ENCODE results near the gene NEK1.

Gene NEK1

DNA sequence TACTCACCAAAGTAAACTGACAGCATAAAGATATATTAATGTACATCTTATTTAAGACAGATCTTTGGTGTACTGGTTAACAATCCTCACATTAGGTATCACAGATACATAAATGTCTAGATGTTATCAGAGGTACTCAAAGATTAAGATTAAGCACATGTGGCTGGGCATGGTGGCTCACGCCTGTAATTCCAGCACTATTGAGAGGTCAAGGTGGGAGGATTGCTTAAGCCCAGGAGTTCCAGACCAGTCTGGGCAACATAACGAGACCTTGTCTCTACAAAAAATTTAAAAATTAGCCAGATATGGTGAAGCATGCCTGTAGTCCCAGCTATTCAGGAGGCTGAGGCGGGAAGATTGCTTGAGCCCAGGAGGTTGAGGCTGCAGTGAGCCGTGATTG, 195.9 kb downstream of the NEK1 start:
- no peak for DNase-seq

GRCh38 chr4:169414913-169415312, 197.5 kb downstream of the NEK1 start:
- DNase-seq, result no peak

- no peak for DNase-seq
These were observed 200.3 kb downstream of the NEK1 start for GRCh38 chr4:169412046-169412445.

DNA sequence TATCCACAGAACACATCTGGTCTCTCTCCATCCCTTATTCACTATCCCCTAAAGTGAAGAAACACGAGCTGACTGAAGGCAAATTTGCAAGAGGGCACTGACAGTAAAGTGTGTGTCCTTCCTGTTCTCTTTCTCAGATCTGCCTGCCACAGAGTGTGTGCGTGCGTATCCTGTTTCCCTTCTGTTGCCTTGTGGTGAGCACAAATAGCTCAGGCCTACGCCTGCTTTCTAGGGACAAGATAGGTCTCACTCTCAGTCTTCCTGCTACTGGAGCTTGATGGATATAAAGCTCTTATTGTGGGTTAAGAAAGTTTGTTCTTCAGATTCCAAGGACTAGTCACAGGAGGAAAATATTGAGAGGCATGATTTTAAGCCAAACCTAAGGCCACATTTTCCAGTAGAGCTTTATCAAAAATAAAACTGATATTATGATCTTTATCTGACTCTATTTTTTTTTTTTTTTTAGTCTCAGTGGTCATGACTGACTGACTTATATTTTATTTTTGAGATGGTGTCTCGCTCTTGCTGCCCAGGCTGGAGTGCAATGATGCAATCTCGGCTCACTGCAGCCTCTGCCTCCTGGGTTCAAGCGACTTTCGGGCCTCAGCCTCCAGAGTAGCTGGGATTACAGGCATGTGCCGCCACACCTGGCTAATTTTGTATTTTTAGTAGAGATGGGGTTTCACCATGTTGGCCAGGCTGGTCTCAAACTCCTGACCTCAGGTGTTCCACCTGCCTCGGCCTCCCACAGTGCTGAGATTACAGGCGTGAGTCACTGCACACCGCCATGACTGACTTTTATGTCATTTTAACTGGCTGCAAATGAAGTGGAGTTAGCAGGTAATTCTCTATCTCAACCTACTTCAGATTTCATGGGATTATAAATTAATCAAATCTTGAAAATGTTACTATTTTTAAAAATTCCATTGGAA, 201.3 kb downstream of the NEK1 start:
- DNase-seq, result peak; percentile 9 to 15

- DNase-seq, result no peak
These were observed 205.1 kb downstream of the NEK1 start for GRCh38 chr4:169407217-169407845.

DNA sequence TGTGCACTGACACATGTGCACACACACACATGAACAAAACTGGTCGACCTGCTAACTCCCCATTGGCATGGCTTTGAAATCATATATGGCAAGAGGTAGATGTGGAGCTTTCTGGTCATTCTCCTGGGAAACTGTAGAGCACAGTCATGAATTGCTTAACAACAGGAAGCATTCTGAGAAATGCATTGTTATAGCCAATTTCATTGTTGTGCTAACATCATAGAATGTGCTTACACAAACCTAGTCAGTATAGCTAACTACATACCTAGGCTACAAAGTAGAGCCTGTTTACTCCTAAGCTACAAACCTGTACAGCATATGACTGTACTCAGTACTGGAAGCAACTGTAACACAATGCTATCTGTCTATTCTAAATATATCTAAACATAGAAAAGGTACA, 207.4 kb downstream of the NEK1 start:
- no peak for DNase-seq

GRCh38 chr4:169400832-169401231, 211.6 kb downstream of the NEK1 start:
- DNase-seq, result no peak

DNA sequence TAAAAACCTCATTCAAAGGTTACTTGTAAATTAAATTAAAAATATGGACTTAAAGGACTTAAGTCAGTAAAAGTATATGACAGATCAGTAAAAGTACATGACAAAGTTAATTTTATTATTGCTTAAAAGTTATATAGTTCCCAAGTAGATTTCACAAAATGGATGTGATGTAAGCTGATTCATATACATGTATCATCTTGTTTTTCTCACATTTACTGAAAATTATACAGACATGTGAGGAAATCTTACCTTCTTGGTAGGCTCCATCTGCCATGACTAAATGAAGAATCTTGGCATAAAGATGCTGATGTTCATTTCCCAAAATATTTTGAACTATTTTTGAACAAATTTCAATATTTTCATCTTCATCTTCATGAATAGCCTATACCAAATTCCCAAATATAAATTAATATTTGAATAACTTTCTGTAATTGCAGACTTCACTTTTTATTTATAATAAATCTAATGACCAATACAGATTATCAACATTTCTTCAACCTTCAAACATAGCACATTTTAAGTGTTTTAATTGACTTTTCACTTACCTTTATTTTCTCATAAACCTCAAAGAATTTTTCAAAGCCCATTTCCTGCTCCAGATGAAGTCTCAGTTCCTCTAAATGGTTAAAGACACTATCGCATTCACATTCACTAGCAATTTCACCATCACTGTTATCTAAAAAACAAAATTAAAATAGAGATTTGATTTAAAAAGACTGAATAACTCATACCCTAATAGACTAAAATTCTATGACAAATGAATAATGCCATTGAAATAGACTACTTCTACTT, 212.2 kb downstream of the NEK1 start:
- DNase-seq, result no peak

- DNase-seq, result no peak
These were observed 214.1 kb downstream of the NEK1 start for GRCh38 chr4:169398316-169398715.

DNA sequence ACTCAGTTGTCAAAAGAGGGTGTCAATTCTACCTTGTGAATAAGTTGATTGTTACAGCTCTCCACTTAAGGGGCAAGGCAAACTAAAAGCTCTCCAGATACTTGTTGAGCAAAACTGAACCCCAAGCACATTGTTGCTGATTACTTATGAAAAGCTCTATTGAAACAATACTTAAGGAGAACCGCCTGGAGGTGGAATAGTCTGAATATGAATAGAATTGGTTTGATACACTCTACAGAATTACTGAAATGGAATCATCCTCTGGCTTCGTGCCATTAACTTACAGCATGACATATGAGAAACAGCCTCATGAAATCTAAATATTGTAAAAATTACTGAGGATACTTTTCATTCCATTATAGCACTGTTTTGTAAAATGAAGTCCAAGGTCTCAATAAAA, 214.6 kb downstream of the NEK1 start:
- DNase-seq, result no peak

- no peak for DNase-seq
These were observed 227.0 kb downstream of the NEK1 start for GRCh38 chr4:169385376-169385775.

DNA sequence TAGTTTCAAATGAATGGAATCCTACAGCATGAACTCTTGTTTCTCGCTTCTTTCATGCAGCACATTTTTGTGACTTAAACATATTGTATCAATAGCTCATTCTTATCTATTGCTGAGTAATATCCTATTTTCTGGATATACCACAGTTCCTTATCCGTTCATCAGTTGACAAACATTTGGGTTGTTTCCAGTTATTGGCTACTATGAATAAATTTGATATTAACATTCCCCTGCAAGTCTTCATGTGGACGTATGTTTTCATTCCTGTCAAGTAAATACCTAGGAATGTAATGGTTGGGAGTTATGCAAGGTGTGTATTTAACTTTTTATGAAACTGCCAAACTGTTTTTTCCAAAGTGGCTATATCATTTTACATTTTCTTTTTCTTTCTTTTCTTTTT, 227.6 kb downstream of the NEK1 start:
- DNase-seq, result no peak

- no peak for DNase-seq
These were observed 228.7 kb downstream of the NEK1 start for GRCh38 chr4:169383724-169384123.

DNA sequence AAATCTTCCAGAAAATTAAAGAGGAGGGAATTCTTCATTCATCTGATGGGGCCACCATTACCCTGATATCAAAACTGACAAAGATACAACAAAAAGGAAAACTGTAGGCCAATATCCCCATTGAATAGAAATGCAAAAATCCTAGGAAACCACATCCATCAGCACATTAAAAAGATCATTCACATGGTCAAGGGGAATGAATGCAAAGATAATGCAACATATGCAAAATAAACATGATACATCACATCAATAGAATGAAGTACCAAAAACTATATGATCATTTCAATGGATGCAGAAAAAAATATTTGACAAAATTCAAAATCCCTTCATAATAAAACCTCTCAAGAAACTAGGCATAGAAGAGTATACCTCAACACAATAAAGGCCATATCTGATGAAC, 232.7 kb downstream of the NEK1 start:
- no peak for DNase-seq

GRCh38 chr4:169377367-169377766, 235.0 kb downstream of the NEK1 start:
- DNase-seq, result no peak

- DNase-seq, result no peak
These were observed 236.0 kb downstream of the NEK1 start for GRCh38 chr4:169376421-169376820.

DNA sequence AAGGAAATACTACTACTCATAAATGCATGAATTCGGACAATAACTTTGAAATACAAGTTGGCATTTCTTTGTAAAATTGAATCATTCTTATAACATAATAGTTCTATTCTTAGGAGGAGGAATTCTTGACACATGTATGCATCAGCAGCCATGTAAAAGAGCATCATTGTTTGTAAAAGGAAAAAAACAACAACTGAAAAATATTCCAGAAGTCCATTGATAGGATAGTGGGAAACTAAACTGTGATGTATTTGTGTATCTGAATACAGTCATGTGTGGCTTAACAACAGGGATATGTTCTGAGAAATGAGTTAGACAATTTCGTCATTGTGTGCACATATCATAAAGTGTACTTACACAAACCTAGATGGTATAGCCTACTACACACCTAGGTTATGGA, 239.6 kb downstream of the NEK1 start:
- DNase-seq, result no peak

DNA sequence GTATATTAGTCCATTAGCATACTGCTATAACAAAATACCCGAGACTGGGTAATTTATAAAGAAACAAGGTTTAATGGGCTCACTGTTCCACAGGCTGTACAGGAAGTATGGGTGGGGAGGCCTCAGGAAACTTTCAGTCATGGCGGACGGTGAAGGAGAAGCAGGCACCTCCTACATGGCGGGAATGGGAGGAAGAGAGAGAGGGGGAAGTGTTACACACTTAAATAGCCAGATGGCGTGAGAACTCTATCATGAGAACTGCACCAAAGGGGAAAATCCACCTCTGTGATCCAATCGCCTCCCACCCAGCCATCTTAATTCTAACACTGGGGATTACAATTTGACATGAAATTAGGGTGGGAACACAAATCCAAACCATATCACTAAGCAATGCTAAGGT, 242.7 kb downstream of the NEK1 start:
- DNase-seq, result no peak

- DNase-seq, result no peak
These were observed 244.6 kb downstream of the NEK1 start for GRCh38 chr4:169367826-169368225.

GRCh38 chr4:169366821-169367220, 245.6 kb downstream of the NEK1 start:
- no peak for DNase-seq

DNA sequence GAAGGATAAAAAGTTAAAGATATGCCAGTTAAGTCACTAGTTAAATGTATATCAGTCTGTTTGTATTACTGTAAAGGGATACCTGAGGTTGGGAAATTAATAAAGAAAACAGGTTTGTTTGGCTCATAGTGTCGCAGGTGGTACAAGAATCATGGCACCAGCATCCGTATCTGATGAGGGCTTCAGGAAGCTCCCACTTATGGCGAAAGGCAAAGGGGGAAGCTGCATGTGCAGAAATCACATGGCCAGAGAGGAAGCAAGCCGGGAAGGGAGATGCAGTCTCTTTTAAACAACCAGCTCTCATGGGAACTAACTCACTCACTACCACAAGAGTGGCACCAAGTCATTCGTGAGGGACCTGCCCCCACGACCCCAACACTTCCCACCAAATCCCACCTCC, 249.8 kb downstream of the NEK1 start:
- no peak for DNase-seq

- no peak for DNase-seq
These were observed 250.6 kb downstream of the NEK1 start for GRCh38 chr4:169361756-169362155.

GRCh38 chr4:169359961-169360360, 252.4 kb downstream of the NEK1 start:
- DNase-seq, result no peak

DNA sequence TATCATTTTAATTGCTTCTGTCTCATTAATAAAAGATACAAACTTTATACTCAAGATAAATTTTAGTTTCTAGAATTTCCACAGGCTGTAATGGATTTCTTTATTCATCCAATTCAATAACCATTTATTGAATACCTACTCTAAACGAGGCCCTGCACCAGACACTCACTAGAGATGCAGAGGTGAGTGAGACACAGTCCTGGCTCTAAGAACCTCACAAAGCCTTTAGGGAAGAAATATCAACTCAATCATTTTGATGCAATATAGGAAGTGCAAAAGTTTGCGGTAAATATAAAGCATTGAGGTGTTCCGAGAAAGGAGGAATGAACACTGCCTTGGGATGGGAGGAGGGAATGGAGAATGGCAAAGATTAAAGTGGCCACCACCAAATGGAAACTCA, 260.0 kb downstream of the NEK1 start:
- no peak for DNase-seq
